ENCODE data around the gene PAK5.

The PAK5 gene

DNA sequence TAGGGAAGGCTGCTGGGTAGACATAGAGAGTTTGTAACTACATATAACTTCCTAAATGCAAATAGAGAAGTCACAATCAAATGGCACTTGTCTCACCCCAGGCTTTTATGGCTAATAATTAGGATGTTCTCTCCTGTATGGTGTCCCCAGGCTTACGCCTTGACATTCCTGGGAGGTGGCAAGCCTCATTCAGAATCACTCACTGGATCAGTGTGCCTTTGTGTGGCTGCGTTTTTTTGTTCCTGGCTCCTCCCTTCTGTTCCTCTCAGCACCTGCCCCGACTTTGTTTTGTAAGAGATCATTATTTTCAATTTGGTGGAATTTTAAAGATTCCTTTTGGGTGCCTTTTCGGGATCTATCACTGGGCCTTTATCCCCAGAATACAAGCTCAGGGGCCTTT lies 318.8 kb downstream of the PAK5 start:
- DNase-seq, result no peak
- H3K27me3 Mint-ChIP-seq, result peaks cover 59% of the 10 kb centered on the region
- ATAC-seq, result no peak

GRCh38 chr20:9518576-9519175 lies 320.2 kb downstream of the PAK5 start:
- no peak for ATAC-seq
- no peak for DNase-seq
- no peaks in the 10 kb centered on the region for H3K9me3 Mint-ChIP-seq
- peaks cover 72% of the 10 kb centered on the region for H3K27me3 Mint-ChIP-seq
- no peaks in the 10 kb centered on the region for H3K4me1 Mint-ChIP-seq
- H3K4me3 Mint-ChIP-seq, result no peak overlapping the region
- H3K27ac Mint-ChIP-seq, result no peak overlapping the region

More for the DNA sequence above, 318.8 kb downstream of the PAK5 start:
- H3K4me1 Mint-ChIP-seq, result no peaks in the 10 kb centered on the region
- no peak overlapping the region for H3K4me3 Mint-ChIP-seq
- no peaks in the 10 kb centered on the region for H3K9me3 Mint-ChIP-seq
- H3K27ac Mint-ChIP-seq, result no peak overlapping the region

GRCh38 chr20:9517297-9518162 lies 321.3 kb downstream of the PAK5 start:
- DNase-seq (no peak), ATAC-seq (no peak)
- H3K9me3 Mint-ChIP-seq, result no peaks in the 10 kb centered on the region
- H3K27ac Mint-ChIP-seq, result no peak overlapping the region
- H3K4me3 Mint-ChIP-seq, result no peak overlapping the region
- peaks cover 76% of the 10 kb centered on the region for H3K27me3 Mint-ChIP-seq
- H3K4me1 Mint-ChIP-seq, result no peaks in the 10 kb centered on the region

- no peak for DNase-seq
- Mint-ChIP-seq H3K4me1 (no peaks in the 10 kb centered on the region), H3K27ac (no peak overlapping the region), H3K9me3 (no peaks in the 10 kb centered on the region), H3K27me3 (peaks cover 84% of the 10 kb centered on the region), H3K4me3 (no peak overlapping the region)
- ATAC-seq, result no peak
Measured at GRCh38 chr20:9516234-9516871, 322.5 kb downstream of the PAK5 start.

DNA sequence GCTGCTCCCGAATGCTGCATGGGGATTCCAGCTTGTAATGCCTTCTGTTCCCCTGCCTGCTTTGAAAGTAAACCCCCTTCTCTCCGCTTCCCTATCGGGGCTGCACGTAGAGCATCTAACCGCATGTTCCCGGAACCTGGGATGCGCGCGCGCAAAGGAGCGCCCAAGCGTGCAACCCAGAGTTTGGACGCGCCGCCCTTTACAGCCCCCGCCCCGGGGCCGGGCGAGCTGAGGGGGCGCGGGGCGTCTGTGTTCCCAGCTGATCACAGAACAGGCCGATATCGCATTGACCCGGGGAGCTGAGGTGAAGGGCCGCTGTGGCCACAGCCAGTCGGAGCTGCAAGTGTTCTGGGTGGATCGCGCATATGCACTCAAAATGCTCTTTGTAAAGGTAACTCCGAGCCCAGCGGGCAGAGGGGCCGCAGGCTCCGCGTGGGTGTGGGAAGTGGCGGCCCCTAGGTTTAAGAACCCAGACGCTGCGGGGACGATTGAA lies 323.1 kb downstream of the PAK5 start:
- DNase-seq (no peak), ATAC-seq (no peak)
- Mint-ChIP-seq H3K9me3 (no peaks in the 10 kb centered on the region), H3K4me3 (no peak overlapping the region), H3K4me1 (no peaks in the 10 kb centered on the region), H3K27me3 (peaks cover 84% of the 10 kb centered on the region), H3K27ac (no peak overlapping the region)

GRCh38 chr20:9515214-9515585 lies 323.7 kb downstream of the PAK5 start:
- DNase-seq (no peak), ATAC-seq (no peak)
- H3K27me3 Mint-ChIP-seq, result peaks cover 82% of the 10 kb centered on the region
- no peak overlapping the region for H3K4me3 Mint-ChIP-seq
- H3K27ac Mint-ChIP-seq, result no peak overlapping the region
- H3K9me3 Mint-ChIP-seq, result no peaks in the 10 kb centered on the region
- H3K4me1 Mint-ChIP-seq, result no peaks in the 10 kb centered on the region

DNA sequence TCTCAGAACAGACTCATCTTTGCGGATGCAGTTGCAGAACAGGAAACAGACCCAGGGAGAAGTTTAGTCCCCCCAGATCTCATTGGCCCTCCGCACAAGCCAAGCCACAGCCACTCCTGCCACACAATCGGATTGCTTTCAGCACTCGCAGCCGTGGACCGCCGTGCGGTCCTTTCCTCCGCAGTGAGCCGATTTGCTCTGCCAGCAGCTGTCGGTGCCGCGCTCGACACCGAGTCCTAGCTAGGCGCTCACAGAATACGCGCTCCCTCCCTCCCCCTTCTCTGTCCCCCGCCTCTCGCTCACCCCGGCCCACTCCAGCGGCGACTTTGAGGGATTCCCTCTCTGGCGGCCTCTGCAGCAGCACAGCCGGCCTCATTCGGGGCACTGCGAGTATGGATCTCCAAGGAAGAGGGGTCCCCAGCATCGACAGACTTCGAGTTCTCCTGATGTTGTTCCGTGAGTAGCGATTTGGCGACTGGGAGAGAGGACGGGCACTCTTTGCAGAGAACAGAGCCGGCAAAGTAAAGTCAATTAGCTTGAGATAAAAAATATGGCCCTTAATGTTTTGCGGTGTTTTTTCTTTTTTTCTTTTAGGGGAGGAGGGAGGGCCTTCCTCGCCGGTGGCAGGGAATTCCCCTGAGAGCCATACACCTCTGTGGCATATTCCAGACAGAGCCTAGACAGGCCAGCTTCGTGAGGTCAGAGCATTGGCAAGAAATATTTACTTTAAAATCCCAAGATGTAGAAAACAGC lies 324.2 kb downstream of the PAK5 start, which contains the start of gene LAMP5:
TSS of gene LAMP5 (plus strand) at position 130 of the 753 bp plus-strand sequence. CDS start at position 393, 263 bp downstream.
- H3K4me3 Mint-ChIP-seq, result no peak within 1 kb of the TSS
- peak; percentile 33 for ATAC-seq
- DNase-seq, result no peak
- no peaks in the 10 kb centered on the region for H3K9me3 Mint-ChIP-seq
- no peaks in the 10 kb centered on the region for H3K4me1 Mint-ChIP-seq
- H3K27ac Mint-ChIP-seq, result no peak within 1 kb of the TSS
- H3K27me3 Mint-ChIP-seq, result peaks cover 82% of the 10 kb centered on the region

DNA sequence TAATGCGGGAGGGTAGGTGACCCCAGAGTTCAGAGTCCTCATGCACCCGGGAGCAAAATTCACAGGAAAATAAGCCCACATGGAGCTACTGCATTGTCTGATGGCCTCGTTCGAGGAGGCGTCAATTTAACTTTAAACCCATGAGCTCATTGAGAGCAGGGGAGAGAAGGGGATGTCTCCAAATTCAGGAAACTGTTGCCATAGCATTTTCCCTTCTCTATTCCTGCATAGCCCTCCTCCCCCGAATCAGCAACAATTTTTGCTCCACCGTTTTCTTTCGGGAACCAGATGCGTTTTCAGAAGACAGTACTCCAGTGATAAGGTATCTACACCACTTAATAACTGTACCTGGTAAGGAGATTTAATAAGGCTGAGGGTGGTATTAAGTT lies 324.8 kb downstream of the PAK5 start:
- DNase-seq (no peak), ATAC-seq (no peak)
- no peak overlapping the region for H3K4me3 Mint-ChIP-seq
- H3K27ac Mint-ChIP-seq, result no peak overlapping the region
- peaks cover 87% of the 10 kb centered on the region for H3K27me3 Mint-ChIP-seq
- no peaks in the 10 kb centered on the region for H3K9me3 Mint-ChIP-seq
- H3K4me1 Mint-ChIP-seq, result peaks cover 4% of the 10 kb centered on the region

DNA sequence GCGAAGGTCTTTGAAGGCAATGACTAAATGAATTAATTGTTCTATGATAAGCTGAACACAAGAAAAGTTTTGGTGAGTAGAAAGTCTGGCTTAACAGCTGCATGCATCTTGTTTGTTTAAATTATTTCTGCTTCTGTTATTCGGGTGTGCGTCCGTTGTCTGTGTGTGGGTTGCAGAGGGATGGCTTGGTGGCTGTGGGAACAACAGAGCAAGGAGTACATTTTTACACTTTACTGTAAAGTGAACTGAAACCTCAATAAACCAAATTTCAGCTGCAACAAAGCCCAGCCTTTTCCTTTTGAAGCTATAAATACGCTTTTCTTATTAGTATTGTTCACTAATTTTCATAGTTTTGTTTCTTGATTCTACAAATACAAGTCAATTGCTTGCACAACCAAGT lies 328.0 kb downstream of the PAK5 start:
- Mint-ChIP-seq H3K27ac (no peak overlapping the region), H3K27me3 (peaks cover 87% of the 10 kb centered on the region), H3K9me3 (no peaks in the 10 kb centered on the region), H3K4me3 (no peak overlapping the region), H3K4me1 (peaks cover 5% of the 10 kb centered on the region)
- DNase-seq (no peak), ATAC-seq (no peak)

DNA sequence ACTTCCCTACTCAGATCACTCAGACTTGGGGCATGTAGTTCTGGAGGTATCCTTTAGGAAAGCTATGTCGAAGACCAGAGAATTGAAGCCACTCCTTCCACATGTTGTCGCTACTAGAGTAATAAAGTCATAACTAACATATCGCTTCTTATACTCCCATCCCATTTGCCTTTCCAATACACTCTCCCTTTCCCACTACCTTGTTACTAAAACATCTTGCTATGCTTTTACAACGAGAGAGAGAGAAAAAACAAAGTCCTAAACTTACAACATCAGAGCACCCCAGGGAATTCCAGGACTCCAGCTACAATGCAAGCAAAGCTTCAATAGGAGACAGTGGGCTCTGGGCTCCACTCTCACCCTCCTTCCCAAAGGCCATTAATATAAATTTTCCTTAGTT lies 329.6 kb downstream of the PAK5 start:
- peaks cover 5% of the 10 kb centered on the region for H3K4me1 Mint-ChIP-seq
- H3K27me3 Mint-ChIP-seq, result peaks cover 75% of the 10 kb centered on the region
- ATAC-seq (no peak), DNase-seq (no peak)
- no peaks in the 10 kb centered on the region for H3K9me3 Mint-ChIP-seq
- H3K27ac Mint-ChIP-seq, result no peak overlapping the region
- H3K4me3 Mint-ChIP-seq, result no peak overlapping the region

- ATAC-seq (no peak), DNase-seq (no peak)
- Mint-ChIP-seq H3K27me3 (peaks cover 70% of the 10 kb centered on the region), H3K4me3 (no peak overlapping the region), H3K27ac (no peak overlapping the region), H3K4me1 (peaks cover 5% of the 10 kb centered on the region), H3K9me3 (no peaks in the 10 kb centered on the region)
Measured at GRCh38 chr20:9508696-9509178, 330.1 kb downstream of the PAK5 start.

DNA sequence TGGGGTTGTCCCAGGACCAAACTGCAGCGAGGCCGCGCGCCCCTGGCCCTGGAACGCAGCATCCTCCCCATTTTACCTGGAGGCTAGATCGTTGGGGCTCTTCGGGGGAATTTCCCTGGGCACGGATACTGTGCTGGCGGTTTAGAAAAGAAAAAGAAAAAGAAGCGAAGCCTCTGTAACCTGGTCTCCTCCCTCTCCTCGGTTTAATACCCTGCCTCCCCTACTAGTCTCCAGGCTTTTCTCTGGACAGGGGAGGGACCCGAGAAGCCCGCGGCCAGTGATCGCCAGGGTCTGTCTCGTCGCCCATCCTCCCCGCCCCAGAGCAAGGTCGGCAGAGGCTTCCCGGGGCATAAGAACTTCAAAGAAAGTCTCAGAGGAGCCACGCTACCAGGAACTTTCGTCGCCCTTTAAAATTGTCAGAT lies 330.6 kb downstream of the PAK5 start:
- H3K4me1 Mint-ChIP-seq, result peaks cover 5% of the 10 kb centered on the region
- H3K27ac Mint-ChIP-seq, result no peak overlapping the region
- H3K9me3 Mint-ChIP-seq, result no peaks in the 10 kb centered on the region
- H3K4me3 Mint-ChIP-seq, result no peak overlapping the region
- DNase-seq (no peak), ATAC-seq (no peak)
- peaks cover 70% of the 10 kb centered on the region for H3K27me3 Mint-ChIP-seq

GRCh38 chr20:9507544-9508239 lies 331.2 kb downstream of the PAK5 start:
- Mint-ChIP-seq H3K4me3 (no peak overlapping the region), H3K9me3 (peaks cover 0 to 1% of the 10 kb centered on the region in 2 donors), H3K27ac (no peak overlapping the region), H3K27me3 (peaks cover 67% of the 10 kb centered on the region), H3K4me1 (peaks cover 5% of the 10 kb centered on the region)
- ATAC-seq, result no peak
- DNase-seq, result no peak

DNA sequence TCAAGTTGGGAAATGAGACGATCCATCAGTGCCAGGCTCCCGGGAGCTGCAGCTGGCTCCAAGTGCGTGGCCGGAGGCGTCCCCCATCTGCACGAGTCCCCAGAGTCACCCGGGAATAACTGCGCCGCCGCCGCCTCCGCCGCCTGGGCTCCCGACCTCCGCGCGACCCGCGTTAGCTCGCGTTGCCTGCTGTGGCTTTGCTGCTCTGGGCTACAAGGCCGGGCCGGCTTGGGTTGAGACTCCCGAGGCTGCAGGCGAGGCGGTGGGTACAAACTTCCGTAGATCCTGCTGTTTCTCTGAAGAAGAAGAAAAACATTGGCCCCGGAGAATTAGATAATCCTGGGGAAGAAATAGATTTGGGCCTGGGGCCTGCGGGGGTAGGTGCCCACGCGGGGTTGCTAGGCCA lies 331.9 kb downstream of the PAK5 start:
- Mint-ChIP-seq H3K4me3 (no peak overlapping the region), H3K27ac (no peak overlapping the region), H3K4me1 (peaks cover 5% of the 10 kb centered on the region), H3K27me3 (peaks cover 63% of the 10 kb centered on the region), H3K9me3 (peaks cover 4 to 7% of the 10 kb centered on the region in 2 donors)
- ATAC-seq, result no peak
- no peak for DNase-seq
